Ishikawa (cell line): Measurements from ENCODE around the gene USP6NL.

Source experiments
- CREB1 ChIP-seq: IDR thresholded peaks from 2 replicates; pipeline ENCODE4 v1.6.1; 2012; ENCODE audit warnings: low read depth
- RAD21 ChIP-seq: IDR thresholded peaks from 2 replicates; pipeline ENCODE4 v1.6.1; 2012; ENCODE audit warnings: low read depth
- TAF1 ChIP-seq: IDR thresholded peaks from 2 replicates; pipeline ENCODE4 v1.6.1; 2012; ENCODE audit warnings: low read depth, mild to moderate bottlenecking

- TF ChIP-seq TAF1 (no peak), CREB1 (no peak), RAD21 (no peak)
These were observed 121.9 kb downstream of the USP6NL start for GRCh38 chr10:11489591-11489990.
